CD4-positive, alpha-beta T cell (primary cell): ENCODE measurements around the gene POLR2I. TPM values are rescaled to one million over a fixed set of nuclear protein-coding genes. Genes with fewer than 3 reads are reported as not detected.

Experiments
- ATAC-seq: fragments of 200-7000 bp; cut with Tn5 transposase; one replicate; pipeline ENCODE4 v1.10.0; 2022; ENCODE audit warnings: mild to moderate bottlenecking; ENCODE audit not compliant: poor library complexity
- CTCF ChIA-PET: fragments of 350-600 bp; sonication (Branson Sonifier 250); formaldehyde crosslinking; loops from one replicate; lab custom pipeline; 2021; ENCODE audit warnings: antibody characterized with exemption, inconsistent platforms; lab: Charles Lee
- POLR2A ChIA-PET: fragments of 350-600 bp; sonication (Branson Sonifier 250); formaldehyde crosslinking; loops from one replicate; lab custom pipeline; 2021; ENCODE audit warnings: antibody characterized with exemption, inconsistent platforms; lab: Charles Lee
- DNase-seq, 14 experiments: peaks; one replicate each; pipeline ENCODE4 v3.0.0-alpha.2; 2013 to 2020; ENCODE audit warnings: mixed read lengths in 2 of 14
- H3K27ac ChIP-seq, 2 donors: one replicate each; pipeline versions ENCODE4 v1.5.1 to v1.7.0; 2013; ENCODE audit warnings: low read length in 2 of 2, low read depth in 1 of 2, mild to moderate bottlenecking in 1 of 2
- H3K27me3 ChIP-seq, 2 experiments: 1 replicate in 1 of 2; 2 replicates in 1 of 2; pipeline versions ENCODE4 v1.6.1 to v1.7.0; 2013; ENCODE audit warnings: low read length in 2 of 2, control low read depth in 1 of 2, mild to moderate bottlenecking in 1 of 2, moderate library complexity in 1 of 2; ENCODE audit not compliant: insufficient read depth in 2 of 2, control insufficient read depth in 1 of 2
- H3K36me3 ChIP-seq: one replicate; pipeline ENCODE4 v1.6.1; 2013; ENCODE audit warnings: low read length, control low read depth; ENCODE audit not compliant: insufficient read depth
- H3K4me1 ChIP-seq: one replicate; pipeline ENCODE4 v1.6.1; 2013; ENCODE audit warnings: low read length, control low read depth; ENCODE audit not compliant: insufficient read depth
- H3K4me3 ChIP-seq: one replicate; pipeline ENCODE4 v1.5.1; 2013; ENCODE audit warnings: mild to moderate bottlenecking, low read length, moderate library complexity
- H3K9me3 ChIP-seq, 2 experiments: 1 replicate in 1 of 2; 2 replicates in 1 of 2; pipeline versions ENCODE4 v1.6.1 to v1.7.0; 2013; ENCODE audit warnings: low read length in 2 of 2, mild to moderate bottlenecking in 2 of 2, control low read depth in 1 of 2, moderate library complexity in 1 of 2; ENCODE audit not compliant: control insufficient read depth in 1 of 2, insufficient read depth in 1 of 2
- H3K27ac Mint-ChIP-seq: one replicate; pipeline ENCODE4 v1.8.0; 2020; ENCODE audit warnings: mixed read lengths
- H3K27me3 Mint-ChIP-seq: one replicate; pipeline ENCODE4 v1.8.0; 2021; ENCODE audit warnings: mixed read lengths
- H3K36me3 Mint-ChIP-seq: one replicate; pipeline ENCODE4 v1.8.0; 2021; ENCODE audit warnings: low read depth, mixed read lengths
- H3K4me1 Mint-ChIP-seq: one replicate; pipeline ENCODE4 v1.8.0; 2021; ENCODE audit warnings: low read depth, mixed read lengths
- H3K4me3 Mint-ChIP-seq: one replicate; pipeline ENCODE4 v1.8.0; 2020; ENCODE audit warnings: mild to moderate bottlenecking, mixed read lengths
- H3K9me3 Mint-ChIP-seq: one replicate; pipeline ENCODE4 v1.8.0; 2020; ENCODE audit warnings: mixed read lengths
- CTCF ChIP-seq: fragments of 200-600 bp; IDR thresholded peaks from one replicate; pipeline ENCODE4 v1.8.0; 2022; ENCODE audit warnings: antibody characterized with exemption, mild to moderate bottlenecking
- intact Hi-C, 2 experiments: fragments of 100-400 bp; cut with DNase I in 1 of 2; cut with micrococcal nuclease in 1 of 2; formaldehyde crosslinking; loops; one replicate each; pipeline versions ENCODE4 v1.15.1 to v1.9.0; 2023 to 2025; cut with DNase I, micrococcal nuclease
- total RNA-seq, 174 experiments: library from RNA in 2 of 174; stranded (reverse) in 2 of 174; gene quantifications; one replicate each; pipeline ENCODE4 v1.2.3 and lab custom pipeline; 2021 to 2026

POLR2I gene
- total RNA-seq, 2 experiments from 2014 or later, result 29.2 to 31.1 TPM

GRCh38 chr19:36111200-36111539 is 3.5 kb downstream of the POLR2I start:
- POLR2A ChIA-PET, result no interaction called here
- TF ChIP-seq CTCF, result no peak
- H3K9me3 ChIP-seq, result no peaks in the 10 kb centered on the region
- H3K36me3 Mint-ChIP-seq, result peaks cover 41% of the 10 kb centered on the region
- peaks cover 27% of the 10 kb centered on the region for H3K4me1 ChIP-seq
- peaks cover 18% of the 10 kb centered on the region for H3K36me3 ChIP-seq
- DNase-seq (no peak), ATAC-seq (no peak)
- peak overlapping the region; percentile 30 for H3K27ac Mint-ChIP-seq
- no peaks in the 10 kb centered on the region for H3K9me3 Mint-ChIP-seq
- H3K27me3 Mint-ChIP-seq, result no peaks in the 10 kb centered on the region
- H3K4me1 Mint-ChIP-seq, result peaks cover 27% of the 10 kb centered on the region
- intact Hi-C loops, result loop anchor here (5.0 to 10.0 kb wide), 6 partner anchors 114 to 1204 kb away; partner anchors contain the start of genes IGFLR1 (in 1 of the 2), LIN37 (in 1 of the 2), PSENEN (in 1 of the 2) and SDHAF1 (in 1 of the 2)
- H3K4me3 Mint-ChIP-seq, result no peak overlapping the region
- H3K4me3 ChIP-seq, result no peak overlapping the region
- no peak overlapping the region for H3K27ac ChIP-seq
- no peaks in the 10 kb centered on the region for H3K27me3 ChIP-seq
- CTCF ChIA-PET, result no interaction called here

GRCh38 chr19:36110487-36111199 is 4.0 kb downstream of the POLR2I start, which contains the start of gene OVOL3:
TSS of gene OVOL3 (plus strand) at chr19:36111143. CDS start at chr19:36111203, 60 bp downstream.
- Mint-ChIP-seq H3K4me3 (peak within 1 kb of the TSS; percentile 43), H3K27ac (peak within 1 kb of the TSS; percentile 30), H3K27me3 (no peaks in the 10 kb centered on the region), H3K36me3 (peaks cover 36% of the 10 kb centered on the region), H3K9me3 (no peaks in the 10 kb centered on the region), H3K4me1 (peaks cover 23% of the 10 kb centered on the region)
- ATAC-seq (no peak), DNase-seq (no peak)
- ChIA-PET CTCF (no interaction called here), POLR2A (no interaction called here)
- Histone ChIP-seq H3K36me3 (peaks cover 21% of the 10 kb centered on the region), H3K27me3 (no peaks in the 10 kb centered on the region), H3K4me3 (no peak within 1 kb of the TSS), H3K4me1 (peaks cover 21% of the 10 kb centered on the region), H3K27ac (no peak within 1 kb of the TSS), H3K9me3 (no peaks in the 10 kb centered on the region)
- intact Hi-C loops, result loop anchor here (5.0 to 10.0 kb wide), 6 partner anchors 113 to 1204 kb away; partner anchors contain the start of genes IGFLR1 (in 1 of the 2), LIN37 (in 1 of the 2), PSENEN (in 1 of the 2) and SDHAF1 (in 1 of the 2)
- no peak for TF ChIP-seq CTCF

- ChIA-PET CTCF (no interaction called here), POLR2A (interaction anchor here (1.1 kb wide), 1 partner anchor 25 kb away, joined by 3 read pairs; no protein-coding TSS in a partner anchor)
- peaks cover 21% of the 10 kb centered on the region for H3K36me3 ChIP-seq
- no peak overlapping the region for H3K27ac ChIP-seq
- peaks cover 6% of the 10 kb centered on the region for H3K4me1 Mint-ChIP-seq
- peaks cover 19% of the 10 kb centered on the region for H3K36me3 Mint-ChIP-seq
- H3K27me3 ChIP-seq, result no peaks in the 10 kb centered on the region
- H3K4me1 ChIP-seq, result peaks cover 7% of the 10 kb centered on the region
- no peaks in the 10 kb centered on the region for H3K9me3 Mint-ChIP-seq
- intact Hi-C loops, result no loop called here
- no peak for ATAC-seq
- no peak overlapping the region for H3K27ac Mint-ChIP-seq
- H3K4me3 ChIP-seq, result no peak overlapping the region
- DNase-seq, result no peak
- H3K4me3 Mint-ChIP-seq, result no peak overlapping the region
- TF ChIP-seq CTCF, result no peak
- no peaks in the 10 kb centered on the region for H3K9me3 ChIP-seq
- H3K27me3 Mint-ChIP-seq, result no peaks in the 10 kb centered on the region
Measured at GRCh38 chr19:36108684-36109083, 6.0 kb downstream of the POLR2I start.
